ENCODE measurements around the gene SORBS1. TPM values are rescaled to one million over a fixed set of nuclear protein-coding genes. Genes with fewer than 3 reads are reported as not detected.
A peak's percentile ranks its signal among the peaks of the same experiment; 100 is the strongest.

Gene SORBS1
- total RNA-seq, 1 donor from 2014 or later: 30.7 TPM

DNA sequence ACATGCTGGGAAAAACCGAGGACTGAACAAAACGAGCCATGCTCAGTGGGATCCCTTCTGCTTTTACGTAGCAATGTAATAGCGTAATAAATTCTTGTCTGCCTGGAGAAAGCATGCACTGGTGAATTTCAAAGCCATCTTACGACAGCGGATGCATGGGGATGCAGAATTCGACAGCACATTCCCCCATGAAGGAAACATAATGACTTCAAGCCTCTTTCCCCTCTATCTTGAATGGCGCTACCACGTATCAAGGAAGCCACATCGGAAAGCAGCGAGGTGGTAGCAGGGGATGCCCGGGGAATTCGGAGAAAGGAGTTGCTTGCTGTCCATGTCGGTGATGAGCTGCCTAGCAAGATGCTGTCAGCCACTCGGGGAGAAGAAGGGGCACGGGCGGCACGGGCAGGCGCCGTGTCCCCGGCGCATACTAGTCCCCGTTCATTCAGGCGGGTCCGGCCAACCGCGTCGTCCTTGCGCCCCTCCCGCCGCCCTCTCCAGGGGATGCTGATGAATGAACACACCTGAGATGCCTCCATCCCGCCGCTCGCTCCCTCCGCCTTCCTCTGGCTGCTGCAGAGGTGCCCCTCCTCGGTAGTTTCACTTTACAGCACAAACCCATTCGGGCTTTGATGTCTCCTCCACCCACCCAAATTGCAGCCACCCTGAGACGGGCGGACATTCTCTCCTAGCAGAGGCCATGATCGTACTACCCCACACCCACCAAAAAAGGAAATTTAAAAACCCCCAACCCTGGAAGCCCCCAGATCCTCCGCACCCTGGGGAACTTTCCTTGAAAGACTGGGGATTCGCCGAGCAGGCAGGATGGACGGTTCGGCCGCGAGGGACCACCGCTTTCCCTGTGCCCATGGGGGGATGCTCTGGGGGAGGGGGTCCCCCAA, 644 bp downstream of the SORBS1 start:
- H3K4me3 Mint-ChIP-seq (ENCODE audit: low read depth): peak overlapping the region; percentile 96
- H3K27ac Mint-ChIP-seq: peak overlapping the region; percentile 98
- no peaks in the 10 kb centered on the region for H3K36me3 Mint-ChIP-seq (ENCODE audit: insufficient read depth)
- no peak for TF ChIP-seq CTCF (IDR thresholded peaks at IDR 0.05; ENCODE audit: unreplicated experiment)
- H3K4me1 Mint-ChIP-seq (ENCODE audit: low read depth): peaks cover 22% of the 10 kb centered on the region
- H3K9me3 Mint-ChIP-seq (ENCODE audit: low read depth): no peaks in the 10 kb centered on the region
- H3K27me3 Mint-ChIP-seq: peaks cover 47% of the 10 kb centered on the region
- peak; percentile 34 for DNase-seq (ENCODE audit: low spot score, unreplicated experiment)

GRCh38 chr10:95559896-95560277, 1.3 kb downstream of the SORBS1 start:
- TF ChIP-seq CTCF (IDR thresholded peaks at IDR 0.05; ENCODE audit: unreplicated experiment): no peak
- Mint-ChIP-seq H3K9me3 (ENCODE audit: low read depth) (no peaks in the 10 kb centered on the region), H3K36me3 (ENCODE audit: insufficient read depth) (no peaks in the 10 kb centered on the region), H3K4me1 (ENCODE audit: low read depth) (peaks cover 22% of the 10 kb centered on the region), H3K27me3 (peaks cover 42% of the 10 kb centered on the region), H3K4me3 (ENCODE audit: low read depth) (peak overlapping the region; percentile 96), H3K27ac (peak overlapping the region; percentile 84)
- DNase-seq (ENCODE audit: low spot score, unreplicated experiment): no peak

- no peak for DNase-seq (ENCODE audit: low spot score, unreplicated experiment)
- peaks cover 22% of the 10 kb centered on the region for H3K4me1 Mint-ChIP-seq (ENCODE audit: low read depth)
- H3K36me3 Mint-ChIP-seq (ENCODE audit: insufficient read depth): no peaks in the 10 kb centered on the region
- H3K27ac Mint-ChIP-seq: no peak overlapping the region
- TF ChIP-seq CTCF (IDR thresholded peaks at IDR 0.05; ENCODE audit: unreplicated experiment): no peak
- peak overlapping the region; percentile 60 for H3K4me3 Mint-ChIP-seq (ENCODE audit: low read depth)
- no peaks in the 10 kb centered on the region for H3K9me3 Mint-ChIP-seq (ENCODE audit: low read depth)
- H3K27me3 Mint-ChIP-seq: peaks cover 42% of the 10 kb centered on the region
Observed at GRCh38 chr10:95559471-95559870, 1.7 kb downstream of the SORBS1 start.

DNA sequence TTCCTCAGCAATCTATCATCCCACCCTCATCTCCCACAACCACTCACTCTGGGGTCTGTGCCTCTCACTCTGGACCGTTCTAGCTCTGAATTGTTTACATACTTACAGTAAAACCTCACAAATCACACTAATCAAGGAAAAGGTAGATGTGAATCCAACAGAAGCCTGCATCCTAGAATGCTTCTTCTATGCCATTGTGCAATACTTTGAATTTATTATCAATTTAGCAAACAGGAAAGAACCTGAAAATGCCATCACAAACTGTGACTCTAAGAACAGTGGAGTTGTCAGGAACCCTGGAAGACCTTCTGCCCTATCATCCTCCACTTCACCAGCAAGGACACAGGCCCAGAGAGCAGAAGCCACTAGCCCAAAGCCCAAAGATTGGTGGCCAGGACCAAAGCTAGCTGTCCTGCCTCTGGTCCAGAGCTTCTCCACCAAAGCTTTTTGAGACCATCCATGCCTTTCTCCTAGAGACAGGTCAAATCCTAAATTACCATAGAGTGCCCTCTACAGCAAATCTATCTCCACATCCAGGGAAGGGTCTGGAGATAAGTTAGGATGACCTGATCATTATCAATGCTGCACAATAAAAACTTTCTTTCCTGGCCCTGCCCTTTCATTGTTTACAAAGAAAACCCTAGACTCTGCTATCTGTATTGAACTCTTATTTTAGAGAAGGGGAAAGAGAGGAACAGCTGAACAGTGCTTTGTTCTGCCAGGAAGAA, 2.4 kb downstream of the SORBS1 start:
- no peaks in the 10 kb centered on the region for H3K9me3 Mint-ChIP-seq (ENCODE audit: low read depth)
- no peak for DNase-seq (ENCODE audit: low spot score, unreplicated experiment)
- H3K4me1 Mint-ChIP-seq (ENCODE audit: low read depth): peaks cover 22% of the 10 kb centered on the region
- peak overlapping the region; percentile 26 for H3K4me3 Mint-ChIP-seq (ENCODE audit: low read depth)
- H3K36me3 Mint-ChIP-seq (ENCODE audit: insufficient read depth): no peaks in the 10 kb centered on the region
- peaks cover 42% of the 10 kb centered on the region for H3K27me3 Mint-ChIP-seq
- TF ChIP-seq CTCF (IDR thresholded peaks at IDR 0.05; ENCODE audit: unreplicated experiment): no peak
- no peak overlapping the region for H3K27ac Mint-ChIP-seq

GRCh38 chr10:95556994-95557767, 4.0 kb downstream of the SORBS1 start:
- DNase-seq (ENCODE audit: low spot score, unreplicated experiment): no peak
- no peak overlapping the region for H3K4me3 Mint-ChIP-seq (ENCODE audit: low read depth)
- no peak for TF ChIP-seq CTCF (IDR thresholded peaks at IDR 0.05; ENCODE audit: unreplicated experiment)
- H3K27me3 Mint-ChIP-seq: peaks cover 42% of the 10 kb centered on the region
- peaks cover 5% of the 10 kb centered on the region for H3K36me3 Mint-ChIP-seq (ENCODE audit: insufficient read depth)
- peaks cover 22% of the 10 kb centered on the region for H3K4me1 Mint-ChIP-seq (ENCODE audit: low read depth)
- H3K9me3 Mint-ChIP-seq (ENCODE audit: low read depth): peaks cover 7% of the 10 kb centered on the region
- H3K27ac Mint-ChIP-seq: no peak overlapping the region

All from progenitor cell of endocrine pancreas (in vitro differentiated cells).